Right cardiac atrium (tissue), 5 donors: ENCODE measurements around the gene PCDHA5. TPM values are rescaled to one million over a fixed set of nuclear protein-coding genes. Genes with fewer than 3 reads are reported as not detected.
"Not testable (repeated sequence)": the region's sequence is repeated elsewhere in the genome, so short reads cannot be mapped to it uniquely, and the experiment has no call there.

Experiments used
- ATAC-seq, 2 donors: fragments of 200-7000 bp; cut with Tn5 transposase; one replicate each; pipeline versions ENCODE4 v1.8.0 to v1.9.1; 2020; ENCODE audit warnings: moderate library complexity in 2 of 2, mild to moderate bottlenecking in 1 of 2
- DNase-seq, 3 donors: peaks; one replicate each; pipeline ENCODE4 v3.0.0-alpha.2; 2020
- H3K27ac ChIP-seq: one replicate; pipeline ENCODE4 v1.5.1; 2013; ENCODE audit warnings: mild to moderate bottlenecking, low read length, control low read depth, moderate library complexity
- H3K27me3 ChIP-seq: one replicate; pipeline ENCODE4 v1.6.1; 2013; ENCODE audit not compliant: control insufficient read depth, insufficient read depth
- H3K4me1 ChIP-seq: one replicate; pipeline ENCODE4 v1.6.1; 2013; ENCODE audit warnings: low read length; ENCODE audit not compliant: control insufficient read depth, insufficient read depth
- H3K4me3 ChIP-seq: one replicate; pipeline ENCODE4 v1.5.1; 2013; ENCODE audit warnings: low read length, control low read depth
- H3K9me3 ChIP-seq: one replicate; pipeline ENCODE4 v1.6.1; 2013; ENCODE audit warnings: low read length; ENCODE audit not compliant: control insufficient read depth
- WGBS: extraction: QIAGEN DNeasy Blood & Tissue Kit; methylation state at CpG from one replicate; pipeline ENCODE4 v1.1.7; 2013; 5-methylcytosine and 5-hydroxymethylcytosine counted together
- intact Hi-C, 4 donors: fragments of 100-400 bp; cut with DNase I; formaldehyde crosslinking; loops; one replicate each; pipeline versions ENCODE4 v1.11.0 to v1.14.0; 2022 to 2023
- long read RNA-seq, 4 donors: library from polyadenylated mRNA; unstranded; transcript quantifications; one replicate each; pipeline ENCODE4 v2.0.0, GENCODE V29; 2020 to 2021
- polyA plus RNA-seq: library from polyadenylated mRNA; stranded (reverse); fragments of 200-250 nt; gene quantifications from one replicate; pipeline ENCODE4 v1.2.3, GENCODE V29; 2013
- total RNA-seq, 4 donors: library from RNA; stranded (reverse); fragmentation: NEBNext Ultra II Directional; extraction: Animal tissue kit (Norgen Biotek cat#: 25700); gene quantifications; one replicate each; pipeline ENCODE4 v1.2.1, GENCODE V29; 2021
- donor health status: healthy with polysubstance abuse.
- donor health status: DM: no; HTN: yes; CAD: no.
- donor health status: DM: no; HTN: no; CAD: no.
- donor health status: DM: no; HTN: yes; CAD: no; lungs with severe emphysema.
- donor health status: DM: yes; HTN: yes; CAD: no.

PCDHA5 gene
- total RNA-seq (under 1 TPM in 2 of 4 donors, not detected in 2; 0.06 to 0.09 TPM), polyA plus RNA-seq (0.02 TPM)
- long read RNA-seq, donor 1 = 0 reads
- long read RNA-seq, donor 2 = 0 reads
- long read RNA-seq, donor 3 = 0 reads
- long read RNA-seq, donor 4 = 0 reads

DNA sequence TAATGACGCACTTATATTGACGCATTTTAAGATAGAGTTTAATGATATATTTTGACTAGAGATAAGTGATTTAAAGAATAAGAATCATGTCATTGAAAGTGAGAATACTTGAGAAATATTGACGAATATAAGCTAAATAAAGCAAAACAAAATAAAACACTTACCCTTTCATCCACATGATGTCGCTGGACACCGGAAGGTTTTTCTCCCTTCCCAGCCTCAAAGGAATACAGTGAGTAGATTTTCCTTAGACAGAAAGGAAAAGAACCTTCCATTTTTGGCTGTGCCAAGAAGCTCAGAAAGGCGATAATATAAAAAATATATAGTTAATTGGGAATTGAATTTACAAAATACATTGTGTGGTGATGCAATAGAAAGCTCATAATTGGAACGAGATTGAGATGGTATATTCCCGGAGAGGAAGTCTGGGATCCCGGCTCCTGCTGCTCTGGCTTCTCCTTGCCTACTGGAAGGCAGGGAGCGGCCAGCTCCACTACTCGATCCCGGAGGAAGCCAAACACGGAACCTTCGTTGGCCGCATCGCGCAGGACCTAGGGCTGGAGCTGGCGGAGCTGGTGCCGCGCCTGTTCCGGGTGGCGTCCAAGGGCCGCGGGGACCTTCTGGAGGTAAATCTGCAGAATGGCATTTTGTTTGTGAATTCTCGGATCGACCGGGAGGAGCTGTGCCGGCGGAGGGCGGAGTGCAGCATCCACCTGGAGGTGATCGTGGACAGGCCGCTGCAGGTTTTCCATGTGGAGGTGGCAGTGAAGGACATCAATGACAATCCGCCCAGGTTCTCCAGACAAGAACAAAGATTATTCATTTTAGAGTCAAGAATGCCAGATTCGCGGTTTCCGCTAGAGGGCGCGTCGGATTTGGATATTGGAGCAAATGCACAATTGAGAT, at the start of gene PCDHA5:
PCDHA5 (plus strand) TSS at position 239 of the 906 bp plus-strand sequence.
- H3K27ac ChIP-seq = no peak within 1 kb of the TSS
- H3K9me3 ChIP-seq = no peaks in the 10 kb centered on the region
- H3K4me1 ChIP-seq = no peaks in the 10 kb centered on the region
- no peak within 1 kb of the TSS for H3K4me3 ChIP-seq
- intact Hi-C loops = no loop called here
- H3K27me3 ChIP-seq = no peaks in the 10 kb centered on the region
- ATAC-seq = no peak
- DNase-seq = peak in 2 of 3 donors; percentile 33 to 59
- WGBS = 24% methylated on average over 39 of the region's 39 CpGs

DNA sequence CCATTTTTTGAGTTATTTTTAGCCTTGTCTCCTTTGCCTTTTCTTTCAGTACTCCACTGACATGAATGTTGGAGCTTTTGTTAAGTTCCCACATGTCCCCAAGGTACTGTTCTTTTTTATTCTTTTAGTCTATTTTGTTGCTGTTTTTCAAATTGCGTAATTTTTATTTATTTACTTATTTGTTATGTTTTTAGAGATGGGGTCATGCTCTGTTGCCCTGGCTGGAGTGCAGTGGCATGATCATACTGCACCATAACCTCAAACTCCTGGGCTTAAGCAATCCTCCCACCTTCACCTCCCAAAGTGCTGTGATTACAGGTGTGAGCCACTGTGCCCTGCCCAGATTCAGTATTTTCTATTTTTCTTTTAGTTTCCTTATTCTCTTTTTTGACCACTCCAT, 40.9 kb upstream of the PCDHA5 start:
- intact Hi-C loops = no loop called here
- ATAC-seq (no peak), DNase-seq (no peak)
- WGBS = 86% methylated on average over 1 of the region's 1 CpG
- H3K4me1 ChIP-seq = no peaks in the 10 kb centered on the region
- no peak overlapping the region for H3K27ac ChIP-seq
- no peaks in the 10 kb centered on the region for H3K27me3 ChIP-seq
- H3K9me3 ChIP-seq = peaks cover 6% of the 10 kb centered on the region
- H3K4me3 ChIP-seq = no peak overlapping the region

DNA sequence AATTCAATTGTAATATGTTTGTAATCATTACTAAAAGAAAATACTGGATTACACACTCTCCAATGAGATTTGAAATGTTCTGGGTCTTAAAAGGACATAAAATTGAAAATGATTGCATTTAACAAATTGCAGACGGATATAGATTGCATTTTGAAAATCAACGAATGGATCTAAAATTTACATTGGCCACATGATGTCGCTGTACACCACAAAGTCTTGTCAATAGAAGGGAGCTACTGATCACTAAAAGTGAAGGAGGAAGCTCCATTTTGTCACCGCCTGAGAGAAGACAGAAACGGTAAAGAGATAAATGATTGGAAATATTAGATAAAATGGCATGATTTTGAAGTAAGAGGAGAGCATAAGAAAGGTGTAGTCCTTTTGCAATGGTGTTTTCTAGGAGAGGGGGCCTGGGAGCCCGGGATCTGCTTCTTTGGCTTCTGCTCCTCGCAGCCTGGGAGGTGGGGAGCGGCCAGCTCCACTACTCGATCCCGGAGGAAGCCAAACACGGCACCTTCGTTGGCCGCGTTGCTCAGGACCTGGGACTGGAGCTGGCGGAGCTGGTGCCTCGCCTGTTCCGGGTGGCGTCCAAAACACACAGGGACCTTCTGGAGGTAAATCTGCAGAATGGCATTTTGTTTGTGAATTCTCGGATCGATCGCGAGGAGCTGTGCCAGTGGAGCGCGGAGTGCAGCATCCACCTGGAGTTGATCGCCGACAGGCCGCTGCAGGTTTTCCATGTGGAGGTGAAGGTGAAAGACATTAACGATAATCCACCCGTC, 35.3 kb upstream of the PCDHA5 start, which contains the start of gene PCDHA1:
PCDHA1 (plus strand) TSS at position 236 of the 782 bp plus-strand sequence.
- Histone ChIP-seq H3K4me1 (no peaks in the 10 kb centered on the region), H3K27ac (no peak within 1 kb of the TSS), H3K4me3 (no peak within 1 kb of the TSS), H3K27me3 (no peaks in the 10 kb centered on the region), H3K9me3 (peaks cover 14% of the 10 kb centered on the region)
- ATAC-seq = no peak
- no peak for DNase-seq
- 17% methylated on average over 29 of the region's 29 CpGs for WGBS
- intact Hi-C loops = no loop called here

DNA sequence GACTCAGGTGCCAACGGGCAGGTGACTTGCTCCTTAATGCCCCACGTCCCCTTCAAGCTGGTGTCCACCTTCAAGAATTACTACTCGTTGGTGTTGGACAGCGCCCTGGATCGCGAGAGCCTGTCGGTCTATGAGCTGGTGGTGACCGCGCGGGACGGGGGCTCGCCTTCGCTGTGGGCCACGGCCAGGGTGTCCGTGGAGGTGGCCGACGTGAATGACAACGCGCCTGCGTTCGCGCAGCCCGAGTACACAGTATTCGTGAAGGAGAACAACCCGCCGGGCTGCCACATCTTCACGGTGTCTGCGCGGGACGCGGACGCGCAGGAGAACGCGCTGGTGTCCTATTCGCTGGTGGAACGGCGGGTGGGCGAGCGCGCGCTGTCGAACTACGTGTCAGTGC, 34.0 kb upstream of the PCDHA5 start:
- H3K27ac ChIP-seq, DNase-seq, H3K27me3 ChIP-seq, H3K4me1 ChIP-seq, ATAC-seq, H3K4me3 ChIP-seq, intact Hi-C loops: not testable (repeated sequence)
- WGBS = 31% methylated on average over 44 of the region's 44 CpGs
- peaks cover 14% of the 10 kb centered on the region for H3K9me3 ChIP-seq

DNA sequence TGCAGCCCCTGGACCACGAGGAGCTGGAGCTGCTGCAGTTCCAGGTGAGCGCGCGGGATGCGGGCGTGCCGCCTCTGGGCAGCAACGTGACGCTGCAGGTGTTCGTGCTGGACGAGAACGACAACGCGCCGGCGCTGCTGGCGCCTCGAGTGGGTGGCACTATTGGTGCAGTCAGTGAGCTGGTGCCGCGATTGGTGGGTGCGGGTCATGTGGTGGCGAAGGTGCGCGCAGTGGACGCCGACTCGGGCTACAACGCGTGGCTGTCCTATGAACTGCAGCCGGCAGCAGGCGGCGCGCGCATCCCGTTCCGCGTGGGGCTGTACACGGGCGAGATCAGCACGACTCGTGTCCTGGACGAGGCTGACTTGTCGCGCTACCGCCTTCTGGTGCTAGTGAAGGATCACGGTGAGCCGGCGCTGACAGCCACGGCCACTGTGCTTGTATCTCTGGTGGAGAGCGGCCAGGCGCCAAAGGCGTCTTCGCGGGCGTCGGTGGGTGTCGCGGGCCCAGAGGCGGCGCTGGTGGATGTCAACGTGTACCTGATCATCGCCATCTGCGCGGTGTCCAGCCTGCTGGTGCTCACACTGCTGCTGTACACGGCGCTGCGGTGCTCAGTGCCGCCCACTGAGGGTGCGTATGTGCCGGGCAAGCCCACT, 33.4 kb upstream of the PCDHA5 start:
- peak in 1 of 3 donors; percentile 52 for DNase-seq
- H3K4me1 ChIP-seq, intact Hi-C loops, H3K27me3 ChIP-seq, ATAC-seq, H3K4me3 ChIP-seq, H3K27ac ChIP-seq: not testable (repeated sequence)
- WGBS = 30% methylated on average over 70 of the region's 70 CpGs
- H3K9me3 ChIP-seq = peaks cover 13% of the 10 kb centered on the region

DNA sequence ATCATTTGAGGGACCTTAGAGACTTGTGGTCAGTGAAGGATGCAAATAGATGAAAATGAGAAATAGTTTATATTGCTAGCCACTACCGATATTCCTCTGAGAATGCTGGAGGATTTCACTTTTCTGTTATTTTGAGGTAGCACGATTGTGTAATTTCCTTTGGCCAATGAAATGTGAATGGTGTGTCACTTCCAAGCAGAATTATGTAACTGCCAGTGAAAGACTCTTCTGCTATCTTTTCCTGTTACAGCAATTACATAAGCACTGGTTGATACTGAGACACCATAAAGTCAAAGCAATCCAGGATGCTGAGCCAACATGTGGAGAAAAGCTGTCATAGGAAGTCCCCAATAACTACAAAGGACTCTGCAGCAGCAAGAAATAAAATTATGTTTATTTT, 30.3 kb upstream of the PCDHA5 start:
- Histone ChIP-seq H3K27me3 (no peaks in the 10 kb centered on the region), H3K27ac (no peak overlapping the region), H3K4me1 (no peaks in the 10 kb centered on the region), H3K4me3 (no peak overlapping the region), H3K9me3 (peaks cover 13% of the 10 kb centered on the region)
- no peak for DNase-seq
- intact Hi-C loops = no loop called here
- no peak for ATAC-seq
- WGBS = 27% methylated on average over 2 of the region's 2 CpGs

DNA sequence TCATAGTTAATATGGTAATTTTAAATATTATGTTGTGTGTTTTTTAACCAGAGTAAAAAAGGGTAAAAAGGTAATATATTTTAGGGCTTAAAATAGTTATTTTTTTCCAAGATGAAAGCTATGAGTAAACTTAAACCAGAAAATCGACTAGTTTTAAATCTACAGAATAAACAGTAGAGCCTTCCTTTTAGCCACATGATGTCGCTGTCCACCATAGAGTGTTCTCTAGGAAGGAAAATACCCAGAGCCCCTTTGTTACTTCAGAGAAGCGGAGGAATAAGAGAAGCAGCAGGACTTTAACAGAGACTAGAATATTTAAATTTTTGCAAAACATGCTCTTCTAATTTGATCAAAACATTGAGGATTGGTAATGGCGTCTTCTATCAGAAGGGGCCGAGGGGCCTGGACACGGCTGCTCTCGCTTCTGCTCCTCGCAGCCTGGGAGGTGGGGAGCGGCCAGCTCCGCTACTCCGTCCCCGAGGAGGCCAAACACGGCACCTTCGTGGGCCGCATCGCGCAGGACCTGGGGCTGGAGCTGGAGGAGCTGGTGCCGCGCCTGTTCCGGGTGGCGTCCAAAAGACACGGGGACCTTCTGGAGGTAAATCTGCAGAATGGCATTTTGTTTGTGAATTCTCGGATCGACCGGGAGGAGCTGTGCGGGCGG, 26.7 kb upstream of the PCDHA5 start, which contains the start of gene PCDHA2:
PCDHA2 (plus strand) TSS at position 258 of the 664 bp plus-strand sequence.
- peaks cover 2% of the 10 kb centered on the region for H3K9me3 ChIP-seq
- no peak for ATAC-seq
- intact Hi-C loops = no loop called here
- 17% methylated on average over 27 of the region's 27 CpGs for WGBS
- H3K27me3 ChIP-seq = no peaks in the 10 kb centered on the region
- no peak for DNase-seq
- no peaks in the 10 kb centered on the region for H3K4me1 ChIP-seq
- no peak within 1 kb of the TSS for H3K27ac ChIP-seq
- no peak within 1 kb of the TSS for H3K4me3 ChIP-seq

DNA sequence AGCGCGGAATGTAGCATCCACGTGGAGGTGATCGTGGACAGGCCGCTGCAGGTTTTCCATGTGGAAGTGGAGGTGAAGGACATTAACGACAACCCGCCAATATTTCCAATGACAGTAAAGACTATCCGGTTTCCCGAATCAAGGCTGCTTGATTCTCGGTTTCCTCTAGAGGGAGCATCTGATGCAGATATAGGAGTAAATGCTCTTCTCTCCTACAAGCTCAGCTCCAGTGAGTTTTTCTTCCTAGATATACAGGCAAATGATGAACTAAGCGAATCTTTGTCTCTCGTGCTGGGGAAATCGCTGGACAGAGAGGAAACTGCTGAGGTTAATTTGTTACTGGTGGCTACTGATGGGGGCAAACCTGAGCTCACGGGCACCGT, 26.2 kb upstream of the PCDHA5 start:
- H3K4me1 ChIP-seq = no peaks in the 10 kb centered on the region
- 19% methylated on average over 15 of the region's 15 CpGs for WGBS
- intact Hi-C loops = no loop called here
- no peaks in the 10 kb centered on the region for H3K27me3 ChIP-seq
- peaks cover 2% of the 10 kb centered on the region for H3K9me3 ChIP-seq
- DNase-seq (no peak), ATAC-seq (no peak)
- H3K27ac ChIP-seq = no peak overlapping the region
- H3K4me3 ChIP-seq = no peak overlapping the region

DNA sequence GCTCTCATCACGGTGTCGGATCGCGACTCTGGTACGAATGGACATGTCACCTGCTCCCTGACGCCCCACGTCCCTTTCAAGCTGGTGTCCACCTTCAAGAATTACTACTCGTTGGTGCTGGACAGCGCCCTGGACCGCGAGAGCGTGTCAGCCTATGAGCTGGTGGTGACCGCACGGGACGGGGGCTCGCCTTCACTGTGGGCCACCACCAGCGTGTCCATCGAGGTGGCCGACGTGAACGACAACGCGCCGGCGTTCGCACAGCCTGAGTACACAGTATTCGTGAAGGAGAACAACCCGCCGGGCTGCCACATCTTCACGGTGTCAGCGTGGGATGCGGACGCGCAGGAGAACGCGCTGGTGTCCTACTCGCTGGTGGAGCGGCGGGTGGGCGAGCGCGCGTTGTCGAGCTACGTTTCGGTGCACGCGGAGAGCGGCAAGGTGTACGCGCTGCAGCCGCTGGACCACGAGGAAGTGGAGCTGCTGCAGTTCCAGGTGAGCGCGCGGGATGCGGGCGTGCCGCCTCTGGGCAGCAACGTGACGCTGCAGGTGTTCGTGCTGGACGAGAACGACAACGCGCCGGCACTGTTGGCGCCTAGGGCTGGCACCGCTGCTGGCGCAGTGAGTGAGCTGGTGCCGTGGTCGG, 25.2 kb upstream of the PCDHA5 start:
- intact Hi-C loops, H3K4me3 ChIP-seq, H3K27me3 ChIP-seq, H3K4me1 ChIP-seq, ATAC-seq, H3K27ac ChIP-seq, H3K9me3 ChIP-seq: not testable (repeated sequence)
- WGBS = 41% methylated on average over 72 of the region's 72 CpGs
- DNase-seq = peak in 1 of 3 donors; percentile 50

DNA sequence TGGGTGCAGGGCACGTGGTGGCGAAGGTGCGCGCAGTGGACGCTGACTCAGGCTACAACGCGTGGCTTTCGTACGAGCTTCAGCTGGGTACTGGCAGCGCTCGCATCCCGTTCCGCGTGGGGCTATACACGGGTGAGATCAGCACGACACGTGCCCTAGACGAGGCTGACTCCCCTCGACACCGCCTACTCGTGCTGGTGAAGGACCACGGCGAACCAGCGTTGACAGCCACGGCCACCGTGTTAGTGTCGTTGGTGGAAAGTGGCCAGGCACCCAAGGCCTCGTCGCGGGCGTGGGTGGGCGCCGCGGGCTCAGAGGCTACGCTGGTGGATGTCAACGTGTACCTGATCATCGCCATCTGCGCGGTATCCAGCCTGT, 24.7 kb upstream of the PCDHA5 start:
- intact Hi-C loops = no loop called here
- H3K4me1 ChIP-seq = no peaks in the 10 kb centered on the region
- no peaks in the 10 kb centered on the region for H3K27me3 ChIP-seq
- H3K27ac ChIP-seq = no peak overlapping the region
- ATAC-seq (no peak), DNase-seq (peak in 1 of 3 donors; percentile 50)
- peaks cover 2% of the 10 kb centered on the region for H3K9me3 ChIP-seq
- no peak overlapping the region for H3K4me3 ChIP-seq
- WGBS = 40% methylated on average over 39 of the region's 39 CpGs
